HS-5 (cell line): Measurements from ENCODE around the gene KCP.

Source experiments
- DNase-seq: peaks from one replicate; pipeline ENCODE4 v3.0.0-alpha.2; 2012; ENCODE audit warnings: low read depth

The KCP gene

GRCh38 chr7:128854396-128854795, 56.1 kb downstream of the KCP start:
- no peak for DNase-seq

DNA sequence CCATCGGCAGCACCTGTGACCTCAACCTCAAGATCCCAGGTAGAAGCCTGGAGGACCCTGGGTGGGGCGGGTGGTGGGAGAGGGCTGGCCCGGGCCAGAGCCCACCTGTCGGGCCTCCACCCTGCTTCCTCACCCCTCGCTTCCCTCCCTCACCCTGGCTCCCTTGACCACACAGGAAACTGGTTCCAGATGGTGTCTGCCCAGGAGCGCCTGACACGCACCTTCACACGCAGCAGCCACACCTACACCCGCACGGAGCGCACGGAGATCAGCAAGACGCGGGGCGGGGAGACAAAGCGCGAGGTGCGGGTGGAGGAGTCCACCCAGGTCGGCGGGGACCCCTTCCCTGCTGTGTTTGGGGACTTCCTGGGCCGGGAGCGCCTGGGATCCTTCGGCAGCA, 56.7 kb downstream of the KCP start:
- DNase-seq = no peak

DNA sequence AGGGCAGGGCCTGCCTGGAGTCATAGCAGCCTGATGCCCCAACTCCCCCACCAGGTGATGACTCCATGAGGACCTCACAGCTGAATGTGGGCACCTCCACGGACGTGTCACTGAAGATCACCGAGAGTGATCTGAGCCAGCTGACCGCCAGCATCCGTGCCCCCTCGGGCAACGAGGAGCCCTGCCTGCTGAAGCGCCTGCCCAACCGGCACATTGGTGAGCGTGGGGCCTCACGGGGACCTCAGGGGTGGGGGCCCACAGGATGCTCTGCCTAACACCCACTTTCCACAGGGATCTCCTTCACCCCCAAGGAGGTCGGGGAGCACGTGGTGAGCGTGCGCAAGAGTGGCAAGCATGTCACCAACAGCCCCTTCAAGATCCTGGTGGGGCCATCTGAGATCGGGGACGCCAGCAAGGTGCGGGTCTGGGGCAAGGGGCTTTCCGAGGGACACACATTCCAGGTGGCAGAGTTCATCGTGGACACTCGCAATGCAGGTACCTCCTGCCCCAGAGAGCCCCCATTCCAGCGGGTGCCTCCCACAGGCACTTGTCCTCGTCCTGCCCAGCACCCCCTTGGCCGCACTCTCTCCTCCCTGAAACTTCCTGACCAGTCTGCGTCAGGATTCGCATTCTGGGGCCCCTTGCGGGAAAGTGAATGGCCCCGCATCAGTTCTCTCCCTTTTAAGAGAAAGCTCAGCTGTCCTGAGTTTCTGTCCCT, 57.8 kb downstream of the KCP start:
- no peak for DNase-seq

- DNase-seq = no peak
Measured at GRCh38 chr7:128849804-128850490, 60.6 kb downstream of the KCP start.

- no peak for DNase-seq
Measured at GRCh38 chr7:128849156-128849515, 61.4 kb downstream of the KCP start.

DNA sequence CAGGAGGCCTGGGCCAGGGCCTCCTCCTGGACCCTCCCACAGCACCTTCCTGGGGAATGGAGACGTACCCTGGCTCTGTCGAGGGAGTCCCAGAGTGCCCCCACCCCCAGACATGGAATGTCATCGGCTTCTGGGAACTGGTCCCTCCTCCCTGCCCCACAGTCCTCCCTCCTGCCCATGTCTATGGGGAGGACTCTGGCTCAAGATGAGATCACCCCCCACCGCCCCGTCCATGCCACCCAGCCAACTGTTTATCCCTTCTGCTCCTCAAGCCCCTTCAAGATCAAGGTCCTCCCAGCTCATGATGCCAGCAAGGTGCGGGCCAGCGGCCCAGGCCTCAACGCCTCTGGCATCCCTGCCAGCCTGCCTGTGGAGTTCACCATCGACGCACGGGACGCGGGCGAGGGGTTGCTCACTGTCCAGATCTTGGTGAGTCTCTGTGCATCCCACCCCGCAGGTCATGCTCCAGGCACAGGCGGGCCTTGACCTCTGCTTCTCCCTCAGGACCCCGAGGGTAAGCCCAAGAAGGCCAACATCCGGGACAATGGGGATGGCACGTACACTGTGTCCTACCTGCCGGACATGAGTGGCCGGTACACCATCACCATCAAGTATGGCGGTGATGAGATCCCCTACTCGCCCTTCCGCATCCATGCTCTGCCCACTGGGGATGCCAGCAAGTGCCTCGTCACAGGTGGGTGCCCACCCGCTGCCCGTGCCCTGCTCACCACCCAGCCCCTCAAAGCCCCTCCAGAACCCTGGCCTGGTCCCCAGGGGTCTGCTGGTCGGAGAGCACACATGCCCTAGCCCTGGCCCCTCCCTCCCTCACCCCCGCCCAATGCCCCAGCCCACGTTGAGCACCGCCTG, 62.0 kb downstream of the KCP start:
- no peak for DNase-seq

GRCh38 chr7:128847721-128848211, 62.7 kb downstream of the KCP start:
- DNase-seq = no peak

GRCh38 chr7:128846781-128847444, 63.6 kb downstream of the KCP start:
- DNase-seq = no peak

DNA sequence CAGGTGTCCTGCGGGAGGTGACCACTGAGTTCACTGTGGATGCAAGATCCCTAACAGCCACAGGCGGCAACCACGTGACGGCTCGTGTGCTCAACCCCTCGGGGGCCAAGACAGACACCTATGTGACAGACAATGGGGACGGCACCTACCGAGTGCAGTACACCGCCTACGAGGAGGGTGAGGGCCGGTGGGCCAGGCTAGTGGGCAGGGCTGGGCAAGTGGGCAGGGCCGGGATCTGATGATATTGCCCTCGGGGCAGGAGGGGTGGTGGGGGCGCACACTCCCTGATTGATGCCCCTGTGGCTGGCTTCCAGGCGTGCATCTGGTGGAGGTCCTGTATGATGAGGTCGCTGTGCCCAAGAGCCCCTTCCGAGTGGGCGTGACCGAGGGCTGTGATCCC, 64.5 kb downstream of the KCP start:
- no peak for DNase-seq

- DNase-seq = no peak
Measured at GRCh38 chr7:128845475-128845874, 65.0 kb downstream of the KCP start.

DNA sequence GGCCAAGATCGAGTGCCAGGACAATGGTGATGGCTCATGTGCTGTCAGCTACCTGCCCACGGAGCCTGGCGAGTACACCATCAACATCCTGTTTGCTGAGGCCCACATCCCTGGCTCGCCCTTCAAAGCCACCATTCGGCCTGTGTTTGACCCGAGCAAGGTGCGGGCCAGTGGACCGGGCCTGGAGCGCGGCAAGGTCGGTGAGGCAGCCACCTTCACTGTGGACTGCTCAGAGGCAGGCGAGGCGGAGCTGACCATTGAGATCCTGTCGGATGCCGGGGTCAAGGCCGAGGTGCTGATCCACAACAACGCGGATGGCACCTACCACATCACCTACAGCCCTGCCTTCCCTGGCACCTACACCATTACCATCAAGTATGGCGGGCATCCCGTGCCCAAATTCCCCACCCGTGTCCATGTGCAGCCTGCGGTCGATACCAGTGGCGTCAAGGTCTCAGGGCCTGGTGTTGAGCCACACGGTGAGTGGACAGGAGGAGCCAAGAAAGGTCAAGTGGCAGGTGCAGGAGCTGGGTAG, 65.7 kb downstream of the KCP start:
- DNase-seq = no peak

- no peak for DNase-seq
Measured at GRCh38 chr7:128843938-128844621, 66.4 kb downstream of the KCP start.

- no peak for DNase-seq
Measured at GRCh38 chr7:128842674-128843641, 67.6 kb downstream of the KCP start.

GRCh38 chr7:128841921-128842673, 68.4 kb downstream of the KCP start:
- DNase-seq = no peak

DNA sequence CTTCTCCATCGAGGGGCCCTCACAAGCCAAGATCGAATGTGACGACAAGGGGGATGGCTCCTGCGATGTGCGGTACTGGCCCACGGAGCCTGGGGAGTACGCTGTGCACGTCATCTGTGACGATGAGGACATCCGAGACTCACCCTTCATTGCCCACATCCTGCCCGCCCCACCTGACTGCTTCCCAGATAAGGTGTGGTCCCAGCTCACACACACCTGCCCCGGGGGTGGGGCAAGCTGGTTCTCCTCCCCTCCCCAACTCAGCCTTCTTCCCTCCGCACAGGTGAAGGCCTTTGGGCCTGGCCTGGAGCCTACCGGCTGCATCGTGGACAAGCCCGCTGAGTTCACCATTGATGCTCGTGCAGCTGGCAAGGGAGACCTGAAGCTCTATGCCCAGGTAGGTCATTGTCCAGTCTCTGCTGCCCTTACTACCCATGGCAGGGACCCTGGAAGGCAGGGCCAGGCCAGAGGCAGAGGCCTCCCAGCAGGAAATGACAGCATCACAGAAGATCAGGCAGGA, 69.3 kb downstream of the KCP start:
- DNase-seq = no peak

DNA sequence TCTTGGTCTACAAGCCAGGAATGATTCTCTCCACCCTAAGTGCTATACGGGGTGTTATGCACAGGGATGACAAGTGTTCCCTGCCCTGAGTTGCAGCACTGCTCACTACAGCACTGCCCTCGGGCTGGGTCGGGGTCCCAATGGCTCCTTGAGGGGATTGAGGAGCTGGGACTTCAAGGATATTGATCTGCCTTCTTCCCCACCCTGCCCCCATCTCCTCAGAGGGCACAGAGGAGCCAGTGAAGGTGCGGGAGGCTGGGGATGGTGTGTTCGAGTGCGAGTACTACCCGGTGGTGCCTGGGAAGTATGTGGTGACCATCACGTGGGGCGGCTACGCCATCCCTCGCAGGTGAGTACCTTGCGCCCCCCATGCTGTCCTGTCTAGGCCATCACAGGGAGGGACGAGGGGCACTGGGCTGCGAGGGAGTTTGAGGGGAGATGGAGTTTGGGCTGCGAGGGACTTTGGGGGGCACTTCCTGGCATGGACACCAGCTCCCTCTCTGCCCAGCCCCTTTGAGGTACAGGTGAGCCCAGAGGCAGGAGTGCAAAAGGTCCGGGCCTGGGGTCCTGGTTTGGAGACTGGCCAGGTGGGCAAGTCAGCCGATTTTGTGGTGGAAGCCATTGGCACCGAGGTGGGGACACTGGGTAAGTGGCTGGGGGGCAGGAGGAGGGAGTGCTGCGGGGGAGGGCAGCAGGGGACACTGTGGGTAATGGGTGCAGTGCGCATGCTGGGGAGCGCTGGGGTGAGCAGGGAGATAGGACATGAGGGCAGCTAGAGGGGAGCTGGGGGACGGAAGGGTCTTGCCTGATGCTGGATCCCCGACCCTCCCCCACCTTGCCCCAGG, 70.0 kb downstream of the KCP start:
- no peak for DNase-seq

DNA sequence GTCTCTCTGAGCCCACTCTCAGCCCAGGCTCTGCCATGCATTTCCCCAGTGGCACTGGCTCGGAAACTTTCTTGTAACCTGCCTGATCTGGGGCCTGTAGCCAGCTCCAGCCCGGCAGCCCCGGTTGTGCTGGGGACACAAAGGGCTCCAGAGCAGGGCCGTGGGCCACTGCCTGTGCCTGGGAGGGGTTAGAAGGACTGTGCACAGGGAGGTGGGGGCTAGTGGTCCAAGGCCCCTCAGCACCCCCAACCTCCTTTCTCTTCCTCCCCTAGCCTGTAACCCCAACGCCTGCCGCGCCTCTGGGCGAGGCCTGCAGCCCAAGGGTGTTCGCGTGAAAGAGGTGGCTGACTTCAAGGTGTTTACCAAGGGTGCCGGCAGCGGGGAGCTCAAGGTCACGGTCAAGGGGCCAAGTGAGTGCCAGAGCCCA, 70.7 kb downstream of the KCP start:
- no peak for DNase-seq
